ENCODE results near the gene EMILIN3.
A peak's percentile ranks its signal among the peaks of the same experiment; 100 is the strongest.
"Not testable (repeated sequence)": the region's sequence is repeated elsewhere in the genome, so short reads cannot be mapped to it uniquely, and the experiment has no call there.

The EMILIN3 gene

DNA sequence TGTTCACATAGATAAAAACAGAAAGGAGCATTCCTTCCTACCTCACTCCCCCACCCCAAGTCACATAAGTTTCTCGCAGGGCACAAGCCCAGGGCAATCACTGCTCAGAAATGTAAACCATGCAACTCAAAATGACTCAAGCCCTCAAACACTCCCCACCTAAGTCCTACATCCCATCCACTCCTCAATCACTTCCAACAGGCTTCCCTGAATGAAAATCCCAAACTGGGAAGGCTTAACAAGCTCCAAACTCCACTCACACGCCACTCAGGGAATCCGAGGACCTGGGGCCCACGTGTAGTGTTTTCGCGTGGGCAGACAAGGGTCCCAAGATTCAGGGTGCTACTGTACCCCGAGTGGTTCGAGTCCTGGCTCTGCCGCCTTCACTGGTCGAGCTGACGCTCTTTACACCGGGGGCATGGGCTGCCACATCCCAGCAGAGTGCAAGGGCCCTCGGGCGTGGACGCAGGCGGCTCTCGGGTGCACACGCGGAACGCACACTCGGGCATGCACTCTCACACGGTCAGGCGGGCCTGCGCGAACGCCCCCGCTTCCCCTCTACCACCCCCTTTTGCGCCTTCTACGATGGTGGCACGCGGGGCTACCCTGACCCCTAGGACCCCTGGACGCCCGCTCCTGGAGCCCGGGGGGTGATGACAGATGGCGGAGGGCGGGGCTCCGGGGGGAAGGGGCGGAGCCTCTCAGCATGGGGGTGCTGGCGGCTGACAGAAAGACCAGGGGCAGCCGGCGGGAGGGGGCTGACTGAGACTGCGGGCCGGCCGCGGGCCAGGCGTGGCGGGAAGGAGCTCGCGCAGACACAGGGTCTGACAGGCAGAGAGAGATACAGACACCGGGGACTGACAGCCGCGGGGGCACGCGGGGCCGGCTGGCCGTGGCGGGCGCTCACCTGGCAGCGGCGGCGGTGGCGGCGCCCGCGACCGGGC is 49.7 kb downstream of the EMILIN3 start:
- peak; percentile 75 to 82 for DNase-seq

DNA sequence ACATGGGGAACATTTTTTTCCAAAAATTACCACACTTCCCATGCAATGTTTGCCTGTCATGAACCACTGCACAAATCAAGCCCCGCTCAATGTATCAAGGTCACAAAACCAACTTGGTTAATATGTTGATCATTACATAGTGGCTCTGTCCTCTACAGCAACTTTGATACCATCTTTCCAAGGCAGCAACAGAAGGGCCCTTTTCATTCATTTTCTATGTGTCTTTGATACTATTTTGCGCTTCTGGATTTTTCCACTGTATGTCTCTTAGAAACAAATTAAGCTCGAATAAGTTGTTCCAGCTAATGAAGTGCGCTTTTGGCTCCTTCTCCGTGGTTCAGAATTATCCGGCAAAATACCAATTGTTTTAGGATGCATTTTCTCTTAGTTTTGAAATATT is 50.6 kb downstream of the EMILIN3 start:
- no peak for DNase-seq

DNA sequence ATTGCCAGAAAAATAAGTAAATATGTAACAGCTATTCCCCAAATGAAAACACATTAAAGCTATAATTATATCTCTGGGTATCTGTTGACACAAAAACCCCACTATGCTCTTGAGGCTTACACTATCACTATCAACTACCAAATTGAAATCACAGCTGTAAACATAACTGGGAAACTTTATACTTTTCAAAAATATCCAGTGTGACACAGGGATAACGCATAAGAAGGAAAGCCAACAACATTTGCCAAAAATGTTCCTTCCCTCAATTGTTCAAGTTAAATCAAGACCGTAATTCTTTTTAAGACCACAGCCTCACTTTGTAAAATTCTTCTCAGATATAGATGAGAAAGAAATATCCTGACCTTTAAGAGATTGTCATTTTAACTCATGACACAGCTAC is 52.2 kb downstream of the EMILIN3 start:
- no peak for DNase-seq

DNA sequence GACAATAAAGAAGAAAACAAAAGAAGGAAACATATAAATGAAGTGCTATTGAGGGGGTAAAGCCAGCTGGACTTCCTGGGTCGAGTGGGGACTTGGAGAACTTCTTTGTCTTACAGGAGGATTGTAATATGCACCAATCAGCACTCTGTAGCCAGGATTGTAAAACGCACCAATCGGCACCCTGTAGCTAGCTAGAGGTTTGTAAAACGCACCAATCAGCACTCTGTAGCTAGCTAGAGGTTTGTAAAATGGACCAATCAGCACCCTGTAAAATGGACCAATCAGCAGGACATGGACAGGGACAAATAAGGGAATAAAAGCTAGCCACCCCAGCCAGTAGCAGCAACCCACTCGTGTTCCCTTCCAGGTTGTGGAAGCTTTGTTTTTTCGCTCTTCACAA is 54.6 kb downstream of the EMILIN3 start:
- DNase-seq = not testable (repeated sequence)

Data from CD4-positive, alpha-beta T cell treated with Interleukin-4 for 1 hour (primary cell).